Renal cortical epithelial cell (primary cell): Measurements from ENCODE around the gene PHKG2. TPM values are rescaled to one million over a fixed set of nuclear protein-coding genes. Genes with fewer than 3 reads are reported as not detected.

ENCODE experiments used
- DNase-seq: peaks from one replicate; pipeline ENCODE4 v3.0.0-alpha.2; 2011; ENCODE audit warnings: low read depth
- total RNA-seq: library from RNA; depleted of rRNA; stranded (reverse); fragments of >200 nt; gene quantifications from 2 replicates; pipeline ENCODE4 v1.2.3, GENCODE V29; 2014

Gene PHKG2
- total RNA-seq, 1 donor from 2014 or later: 26.2 TPM

- DNase-seq: peak; percentile 78
Measured at GRCh38 chr16:30775392-30776188, 27.4 kb downstream of the PHKG2 start.

- no peak for DNase-seq
Measured at GRCh38 chr16:30777591-30778297, 29.5 kb downstream of the PHKG2 start.

GRCh38 chr16:30778549-30779244, 30.5 kb downstream of the PHKG2 start:
- no peak for DNase-seq

- no peak for DNase-seq
Measured at GRCh38 chr16:30779596-30779995, 31.4 kb downstream of the PHKG2 start.

GRCh38 chr16:30780021-30780420, 31.8 kb downstream of the PHKG2 start:
- no peak for DNase-seq

GRCh38 chr16:30780549-30780948, 32.3 kb downstream of the PHKG2 start:
- DNase-seq: no peak

- DNase-seq: no peak
Measured at GRCh38 chr16:30782486-30783279, 34.5 kb downstream of the PHKG2 start.

- no peak for DNase-seq
Measured at GRCh38 chr16:30783280-30784109, 35.3 kb downstream of the PHKG2 start.

GRCh38 chr16:30784215-30784614, 36.0 kb downstream of the PHKG2 start:
- DNase-seq: no peak

GRCh38 chr16:30785126-30786106, 37.2 kb downstream of the PHKG2 start:
- DNase-seq: no peak

GRCh38 chr16:30786115-30786935, 38.1 kb downstream of the PHKG2 start:
- no peak for DNase-seq

GRCh38 chr16:30786936-30787612, 38.8 kb downstream of the PHKG2 start, which contains the start of gene ZNF629:
ZNF629 (minus strand) TSS chr16:30787205; CDS start chr16:30784482, 2,723 bp downstream.
- DNase-seq: no peak

GRCh38 chr16:30787613-30788378, 39.6 kb downstream of the PHKG2 start:
- no peak for DNase-seq

GRCh38 chr16:30793508-30794069, 45.4 kb downstream of the PHKG2 start:
- DNase-seq: no peak

GRCh38 chr16:30794634-30795033, 46.4 kb downstream of the PHKG2 start:
- DNase-seq: no peak

GRCh38 chr16:30797670-30798309, 49.6 kb downstream of the PHKG2 start:
- DNase-seq: no peak
